Measurements from ENCODE around the gene ZFHX3. TPM values are rescaled to one million over a fixed set of nuclear protein-coding genes. Genes with fewer than 3 reads are reported as not detected.

The ZFHX3 gene
- total and polyA plus RNA-seq, 10 of the 15 experiments (the other 5 are each of a cell fraction or from before 2014, with no cell fraction given): 0.68 to 8.6 (median 2.0) TPM

DNA sequence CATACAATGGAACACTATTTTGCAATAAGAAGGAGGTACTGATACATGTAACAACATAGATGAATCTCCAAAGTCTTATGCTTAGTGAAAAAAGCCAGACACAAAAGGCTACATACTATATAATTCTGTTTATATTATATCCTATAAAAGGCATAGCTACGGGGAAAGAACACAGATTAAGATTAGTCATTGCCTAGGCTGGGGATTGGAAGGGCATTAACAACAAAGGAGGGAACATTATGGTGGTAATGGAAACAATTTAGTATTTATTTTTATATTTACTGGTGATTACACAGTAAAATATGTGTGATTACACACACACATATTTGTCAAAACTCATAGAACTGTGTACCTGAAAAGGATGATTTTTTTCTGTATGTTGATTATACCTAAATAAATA lies 278.1 kb downstream of the ZFHX3 start:
- in situ Hi-C loops (cut with MboI) (no loop called here), intact Hi-C loops (cut with micrococcal nuclease; ENCODE audit: unreplicated experiment) (no loop called here)
- Histone ChIP-seq H3K4me2 (ENCODE audit: control insufficient read depth, insufficient read depth) (no peak overlapping the region), H3K9me3 (replicated peaks; ENCODE audit: control insufficient read depth, insufficient read depth, low read length) (no peaks in the 10 kb centered on the region), H3K27ac (ENCODE audit: control insufficient read depth, insufficient read depth) (no peak overlapping the region), H3K4me3 (no peak overlapping the region), H2AFZ (ENCODE audit: control insufficient read depth, low read depth, low read length) (no peak overlapping the region), H3K9ac (ENCODE audit: control insufficient read depth, insufficient read depth, low read length) (no peak overlapping the region), H3K79me2 (ENCODE audit: control insufficient read depth, insufficient read depth, low read length) (no peaks in the 10 kb centered on the region), H4K20me1 (ENCODE audit: control insufficient read depth, insufficient read depth) (no peaks in the 10 kb centered on the region), H3K4me1 (ENCODE audit: control insufficient read depth, insufficient read depth, low read length) (no peaks in the 10 kb centered on the region), H3K36me3 (ENCODE audit: control insufficient read depth in 2 of 2, insufficient read depth in 2 of 2, low read length in 1 of 2) (no peaks in the 10 kb centered on the region; a peak in 1 of 4 replicates), H3K27me3 (replicated peaks in 1 of 2; ENCODE audit: control insufficient read depth in 2 of 2, insufficient read depth in 2 of 2, low read length in 1 of 2) (no peaks in the 10 kb centered on the region)
- SMC1A ChIA-PET (ENCODE audit: uncharacterized antibody, unreplicated experiment): no interaction called here
- TF ChIP-seq SRF (IDR thresholded peaks at IDR 0.05; ENCODE audit: low read depth in 2 of 2, low read length in 2 of 2) (no peak), IRF4 (IDR thresholded peaks at IDR 0.05; ENCODE audit: low read depth, low read length) (no peak), ZNF622 (IDR thresholded peaks at IDR 0.05) (no peak), SMAD1 (IDR thresholded peaks at IDR 0.05; ENCODE audit: low read depth, partially characterized antibody) (no peak), TAF1 (IDR thresholded peaks at IDR 0.05; ENCODE audit: borderline replicate concordance, low read depth, low read length) (no peak), SREBF2 (IDR thresholded peaks at IDR 0.05; ENCODE audit: low read length) (no peak), TCF12 (IDR thresholded peaks at IDR 0.05; ENCODE audit: low read depth, low read length) (no peak)
- TF ChIP-seq, protein P1, sequence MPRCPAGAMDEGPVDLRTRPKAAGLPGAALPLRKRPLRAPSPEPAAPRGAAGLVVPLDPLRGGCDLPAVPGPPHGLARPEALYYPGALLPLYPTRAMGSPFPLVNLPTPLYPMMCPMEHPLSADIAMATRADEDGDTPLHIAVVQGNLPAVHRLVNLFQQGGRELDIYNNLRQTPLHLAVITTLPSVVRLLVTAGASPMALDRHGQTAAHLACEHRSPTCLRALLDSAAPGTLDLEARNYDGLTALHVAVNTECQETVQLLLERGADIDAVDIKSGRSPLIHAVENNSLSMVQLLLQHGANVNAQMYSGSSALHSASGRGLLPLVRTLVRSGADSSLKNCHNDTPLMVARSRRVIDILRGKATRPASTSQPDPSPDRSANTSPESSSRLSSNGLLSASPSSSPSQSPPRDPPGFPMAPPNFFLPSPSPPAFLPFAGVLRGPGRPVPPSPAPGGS (IDR thresholded peaks at IDR 0.05; ENCODE audit: borderline replicate concordance, insufficient read depth, low read depth, low read length, poor library complexity, severe bottlenecking): no peak
- CTCF ChIA-PET: no interaction called here
- ATAC-seq (no peak), FAIRE-seq (no peak), DNase-seq (ENCODE audit: low read depth, low spot score) (no peak)
- 100% methylated on average over 1 of the region's 1 CpG for WGBS (ENCODE audit: insufficient coverage, insufficient replicate concordance, low lambda C conversion rate, missing lambda C conversion rate)
- RAD21 ChIA-PET (ENCODE audit: unreplicated experiment): no interaction called here
- no TSS peak for BruUV-seq (replicated peaks)
- POLR2A ChIA-PET: no interaction called here

DNA sequence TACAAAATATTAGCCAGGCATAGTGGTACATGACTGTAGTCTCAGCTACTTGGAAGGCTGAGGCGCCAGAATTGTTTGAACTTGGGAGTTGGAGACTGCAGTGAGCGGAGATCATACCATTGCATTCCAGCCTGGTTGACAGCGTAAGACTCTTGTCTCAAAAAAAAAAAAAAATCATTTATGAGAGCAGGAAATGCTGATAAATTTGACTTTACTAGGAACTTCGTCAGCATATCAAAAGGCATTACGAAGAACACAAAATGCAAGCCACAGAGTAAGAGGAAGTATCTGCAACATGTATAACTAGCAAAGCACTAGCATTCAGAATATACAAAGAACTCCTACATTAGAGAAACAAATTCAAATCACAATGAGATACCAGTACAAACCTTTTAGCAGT lies 279.3 kb downstream of the ZFHX3 start:
- in situ Hi-C loops (cut with MboI) (no loop called here), intact Hi-C loops (cut with micrococcal nuclease; ENCODE audit: unreplicated experiment) (no loop called here)
- 100% methylated on average over 5 of the region's 5 CpGs for WGBS (ENCODE audit: insufficient coverage, insufficient replicate concordance, low lambda C conversion rate, missing lambda C conversion rate)
- Histone ChIP-seq H3K36me3 (ENCODE audit: control insufficient read depth in 2 of 2, insufficient read depth in 2 of 2, low read length in 1 of 2) (no peaks in the 10 kb centered on the region; a peak in 1 of 4 replicates), H3K4me1 (ENCODE audit: control insufficient read depth, insufficient read depth, low read length) (peaks cover 5% of the 10 kb centered on the region), H3K9me3 (replicated peaks; ENCODE audit: control insufficient read depth, insufficient read depth, low read length) (no peaks in the 10 kb centered on the region), H3K4me3 (no peak overlapping the region), H3K27me3 (replicated peaks in 1 of 2; ENCODE audit: control insufficient read depth in 2 of 2, insufficient read depth in 2 of 2, low read length in 1 of 2) (no peaks in the 10 kb centered on the region), H4K20me1 (ENCODE audit: control insufficient read depth, insufficient read depth) (no peaks in the 10 kb centered on the region), H3K4me2 (ENCODE audit: control insufficient read depth, insufficient read depth) (no peak overlapping the region), H3K27ac (ENCODE audit: control insufficient read depth, insufficient read depth) (no peak overlapping the region), H3K9ac (ENCODE audit: control insufficient read depth, insufficient read depth, low read length) (no peak overlapping the region), H3K79me2 (ENCODE audit: control insufficient read depth, insufficient read depth, low read length) (no peaks in the 10 kb centered on the region), H2AFZ (ENCODE audit: control insufficient read depth, low read depth, low read length) (no peak overlapping the region)
- SMC1A ChIA-PET (ENCODE audit: uncharacterized antibody, unreplicated experiment): no interaction called here
- DNase-seq (ENCODE audit: low read depth, low spot score) (no peak), FAIRE-seq (no peak), ATAC-seq (no peak)
- no TSS peak for BruUV-seq (replicated peaks)
- RAD21 ChIA-PET (ENCODE audit: unreplicated experiment): no interaction called here
- POLR2A ChIA-PET: no interaction called here
- CTCF ChIA-PET: no interaction called here
- no peak for TF ChIP-seq ATF7 (IDR thresholded peaks at IDR 0.05; ENCODE audit: low read depth)
- no peak for TF ChIP-seq FOXM1 (IDR thresholded peaks at IDR 0.05; ENCODE audit: low read depth, low read length)
- TF ChIP-seq EGR1 (IDR thresholded peaks at IDR 0.05; ENCODE audit: borderline replicate concordance in 1 of 2, low read depth in 2 of 2, low read length in 2 of 2): no peak
- no peak for TF ChIP-seq STAT1 (conservative IDR thresholded peaks at IDR 0.05)
- TF ChIP-seq SUZ12 (IDR thresholded peaks at IDR 0.05; ENCODE audit: unreplicated experiment): no peak
- TF ChIP-seq FOS (IDR thresholded peaks at IDR 0.05; ENCODE audit: borderline replicate concordance, extremely low read depth, insufficient read length): no peak
- TF ChIP-seq PML (IDR thresholded peaks at IDR 0.05; ENCODE audit: low read length): no peak
- no peak for TF ChIP-seq SPI1 (IDR thresholded peaks at IDR 0.05; ENCODE audit: borderline replicate concordance, insufficient read depth, low read depth, low read length)
- TF ChIP-seq ZNF24 (IDR thresholded peaks at IDR 0.05): no peak
- no peak for TF ChIP-seq STAT3 (IDR thresholded peaks at IDR 0.05; ENCODE audit: low read depth, low read length)
- no peak for TF ChIP-seq NFXL1 (IDR thresholded peaks at IDR 0.05; ENCODE audit: borderline replicate concordance)
- no peak for TF ChIP-seq TCF12 (IDR thresholded peaks at IDR 0.05; ENCODE audit: low read depth, low read length)
- TF ChIP-seq CHD2 (IDR thresholded peaks at IDR 0.05; ENCODE audit: borderline replicate concordance, low read depth, low read length): no peak
- TF ChIP-seq PAX5 (IDR thresholded peaks at IDR 0.05; ENCODE audit: borderline replicate concordance, low read depth, low read length): no peak
